GM19035 (cell line): Measurements from ENCODE around the gene AMDHD2.
"Not testable (repeated sequence)": the region's sequence is repeated elsewhere in the genome, so short reads cannot be mapped to it uniquely, and the experiment has no call there.

Experiments used
- ATAC-seq: cut with Tn5 transposase; IDR thresholded peaks from one replicate; pipeline ENCODE4 v1.9.1; 2021; ENCODE audit not compliant: unreplicated experiment

AMDHD2 gene

DNA sequence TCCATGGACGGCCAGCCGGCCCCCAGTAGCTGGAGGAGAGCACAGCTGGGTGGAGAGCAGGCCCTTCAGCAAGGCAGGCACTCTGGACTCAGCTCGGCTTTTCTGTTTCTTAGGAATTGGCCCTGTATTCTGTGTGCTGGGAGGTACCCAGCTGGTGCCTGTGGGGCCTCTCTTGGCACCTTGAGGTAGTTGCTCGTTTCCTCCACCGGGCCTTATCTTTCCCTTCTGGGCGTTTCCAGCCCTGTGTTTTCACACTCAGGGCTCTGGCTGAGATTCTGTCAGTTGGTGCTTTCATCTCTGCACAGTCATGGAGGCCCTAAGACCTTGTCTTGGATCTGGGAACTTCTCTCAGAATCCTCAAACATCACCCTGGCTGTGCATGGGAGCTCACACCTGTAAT, 47.3 kb downstream of the AMDHD2 start:
- not testable (repeated sequence) for ATAC-seq

DNA sequence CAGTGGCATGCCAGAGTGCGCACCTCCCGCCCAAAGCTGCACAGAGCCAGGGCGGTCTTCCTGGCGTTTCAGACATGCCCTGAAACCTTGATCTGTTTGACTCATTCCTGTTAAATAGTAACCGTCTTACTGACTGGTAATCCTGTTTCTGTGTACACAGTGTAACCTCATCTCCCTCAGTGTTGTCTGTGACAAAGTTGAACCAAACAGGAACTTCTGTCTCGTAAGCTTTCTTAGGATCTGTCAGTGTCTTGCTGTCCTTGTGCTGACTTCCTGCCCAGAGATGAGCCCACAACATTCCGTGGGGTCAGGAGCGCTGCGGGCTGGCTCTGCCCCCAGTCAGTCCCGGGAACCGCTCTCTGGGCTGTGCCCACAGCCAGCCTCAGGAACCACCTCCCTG, 48.4 kb downstream of the AMDHD2 start:
- not testable (repeated sequence) for ATAC-seq

DNA sequence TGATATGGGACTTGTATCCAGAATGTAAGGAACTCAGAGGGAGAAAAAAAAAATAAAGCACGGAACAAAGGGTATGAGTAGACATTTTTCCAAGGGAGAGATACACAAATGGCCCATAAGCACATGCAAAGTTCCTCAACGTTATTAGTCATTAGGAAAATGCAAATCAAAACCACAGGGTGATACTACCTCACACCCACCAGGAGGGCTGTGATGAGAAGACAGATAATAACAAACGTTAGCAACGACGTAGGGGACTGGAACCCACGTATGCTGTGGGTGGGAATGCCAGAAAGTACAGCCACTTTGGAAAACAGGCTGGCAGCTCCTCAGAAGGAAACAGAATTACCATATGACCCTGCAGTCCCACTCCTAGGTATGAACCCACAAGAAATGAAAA, 52.5 kb downstream of the AMDHD2 start:
- ATAC-seq = not testable (repeated sequence)

DNA sequence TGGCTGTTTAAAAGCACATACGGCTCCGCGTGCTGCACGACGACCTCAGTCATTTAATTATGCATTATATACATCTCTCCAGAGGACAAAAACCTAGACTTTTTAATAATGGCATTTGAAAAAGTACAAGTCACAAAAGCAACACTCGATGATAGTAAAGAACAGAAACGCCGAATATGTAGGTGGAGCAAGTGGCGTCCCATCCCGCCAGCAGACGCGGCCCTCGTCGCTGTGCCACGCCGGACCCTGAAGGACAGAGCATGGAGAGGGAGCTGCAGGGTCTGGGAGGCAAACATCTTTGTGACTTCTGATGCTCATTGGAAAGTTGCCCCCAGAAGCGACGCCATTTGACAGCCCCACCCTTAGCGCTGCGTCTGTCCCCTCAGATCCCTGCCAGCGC, 55.7 kb downstream of the AMDHD2 start:
- not testable (repeated sequence) for ATAC-seq

DNA sequence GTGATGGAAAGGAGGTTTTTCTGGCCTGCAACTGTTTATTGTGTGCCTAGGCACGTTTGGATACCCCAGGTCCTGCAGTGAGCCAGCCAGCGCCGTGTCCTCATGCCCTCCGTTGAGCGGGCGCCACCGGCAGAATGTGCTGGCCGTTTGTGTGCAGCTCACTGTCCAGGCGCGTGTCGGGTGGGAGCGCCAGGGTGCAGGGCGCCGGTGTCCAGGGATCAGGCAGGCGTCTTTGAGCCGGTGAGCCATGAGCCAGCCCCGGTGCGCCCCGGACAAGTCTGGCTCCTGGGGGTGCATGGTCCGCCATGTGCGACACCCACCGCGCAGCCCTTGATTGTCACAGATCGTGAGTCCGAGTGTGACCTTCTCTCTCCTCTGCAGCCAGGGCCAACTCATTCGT, 56.9 kb downstream of the AMDHD2 start:
- ATAC-seq = not testable (repeated sequence)

DNA sequence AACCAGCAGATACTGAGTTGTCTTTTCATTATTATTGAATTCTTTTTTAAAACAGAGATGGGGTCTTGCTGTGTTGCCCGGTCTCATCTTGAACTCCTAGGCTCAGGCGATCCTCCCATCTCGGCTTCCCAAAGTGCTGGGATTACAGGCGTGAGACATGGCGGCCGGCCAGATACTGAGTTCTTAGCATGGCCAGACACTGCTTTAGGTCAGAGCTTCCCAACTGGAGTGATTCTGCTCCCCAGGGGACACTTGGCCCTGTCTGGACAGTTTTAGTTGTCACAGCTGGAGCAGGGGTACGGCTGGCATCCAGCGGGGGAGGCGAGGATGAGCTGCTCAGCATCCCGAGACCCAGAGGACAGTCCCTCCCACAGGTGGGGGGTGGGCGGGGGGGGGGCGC, 58.7 kb downstream of the AMDHD2 start:
- ATAC-seq = not testable (repeated sequence)

DNA sequence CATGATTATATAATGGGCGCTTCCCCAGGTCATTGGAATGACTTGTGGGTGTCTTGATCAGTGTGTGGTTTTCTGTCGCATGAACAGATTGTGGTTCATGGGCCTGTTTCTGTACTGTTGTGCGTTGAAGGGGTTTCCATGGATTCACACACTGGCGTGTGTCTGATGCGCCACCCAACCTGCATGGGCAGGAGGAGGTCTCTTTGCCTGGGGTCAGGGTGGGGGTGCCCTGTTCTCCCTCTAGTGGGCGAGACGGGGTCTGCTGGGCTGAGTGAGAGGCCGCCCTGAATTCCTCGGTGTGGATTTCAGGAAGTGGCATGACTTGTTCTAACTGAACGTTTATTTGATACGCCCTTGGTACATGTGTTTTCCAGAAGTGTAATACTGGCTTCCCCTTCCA, 60.0 kb downstream of the AMDHD2 start:
- ATAC-seq = not testable (repeated sequence)

DNA sequence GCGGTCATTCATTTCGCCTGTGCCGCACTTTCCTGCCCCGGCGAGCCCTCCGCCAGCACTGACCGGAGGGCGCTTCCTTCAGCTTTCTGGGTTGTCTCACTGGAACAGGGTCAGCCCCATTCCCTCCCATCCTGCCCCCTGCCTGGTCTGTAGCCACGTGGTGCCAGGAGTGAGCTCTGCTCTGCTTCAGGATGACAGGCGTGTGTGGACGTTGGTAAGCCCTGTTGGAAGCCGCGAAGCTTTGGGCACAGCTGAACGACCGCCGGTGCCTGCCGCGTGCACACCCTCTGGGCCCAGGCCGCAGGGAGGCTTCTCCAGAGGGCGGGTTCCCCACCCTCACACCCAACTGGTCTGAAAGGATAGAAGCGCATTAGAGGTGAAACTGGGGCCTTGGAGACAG, 60.6 kb downstream of the AMDHD2 start:
- not testable (repeated sequence) for ATAC-seq
